ENCODE results near the gene FITM1.

FITM1 gene

DNA sequence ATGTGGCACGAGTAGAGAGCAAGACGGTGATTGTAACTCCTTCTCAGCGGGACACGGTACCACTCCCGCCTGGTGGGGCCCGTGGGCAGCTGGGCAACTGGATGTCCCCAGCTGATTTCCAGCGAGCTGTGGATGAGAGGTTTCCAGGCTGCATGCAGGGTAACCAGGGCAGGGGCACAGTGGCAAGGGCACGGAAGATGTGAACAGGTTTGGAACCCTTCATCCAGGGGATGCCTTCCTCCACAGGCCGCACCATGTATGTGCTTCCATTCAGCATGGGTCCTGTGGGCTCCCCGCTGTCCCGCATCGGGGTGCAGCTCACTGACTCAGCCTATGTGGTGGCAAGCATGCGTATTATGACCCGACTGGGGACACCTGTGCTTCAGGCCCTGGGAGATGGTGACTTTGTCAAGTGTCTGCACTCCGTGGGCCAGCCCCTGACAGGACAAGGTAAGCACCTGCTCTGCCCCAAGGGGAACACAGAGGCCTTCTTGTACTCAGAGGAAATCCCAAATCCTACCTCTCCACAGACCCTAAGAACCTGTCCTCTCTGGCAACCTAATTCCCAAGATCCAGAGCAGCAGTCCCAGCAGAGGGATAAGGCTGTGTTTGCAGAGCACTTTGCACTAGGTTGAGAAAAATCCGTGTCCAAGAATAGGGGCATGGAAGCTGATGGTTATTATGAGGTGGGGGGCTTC is 32.1 kb upstream of the FITM1 start:
- Histone ChIP-seq H4K20me1 (ENCODE audit: insufficient read depth, low read length) (no peaks in the 10 kb centered on the region), H3K4me1 (ENCODE audit: low read length) (no peaks in the 10 kb centered on the region), H3F3A (ENCODE audit: insufficient read depth, low read length) (no peaks in the 10 kb centered on the region), H3K36me3 (replicated peaks; ENCODE audit: insufficient read depth, low read length) (no peaks in the 10 kb centered on the region), H3K9me3 (replicated peaks; ENCODE audit: insufficient read depth, low read length) (no peaks in the 10 kb centered on the region), H3K4me2 (ENCODE audit: low read depth, low read length) (no peak overlapping the region), H3K79me2 (ENCODE audit: low read length) (peaks cover 5% of the 10 kb centered on the region; the same call in 1 of the 2 replicates), H3K9me2 (replicated peaks; ENCODE audit: insufficient read depth, low read length) (no peaks in the 10 kb centered on the region), H3K27ac (ENCODE audit: low read length) (no peak overlapping the region), H3K4me3 (ENCODE audit: low read length) (no peak overlapping the region), H2AFZ (ENCODE audit: low read length) (no peak overlapping the region), H3K9ac (ENCODE audit: low read length) (no peak overlapping the region), H3K27me3 (replicated peaks; ENCODE audit: insufficient read depth, low read length) (no peaks in the 10 kb centered on the region)
- TF ChIP-seq EZH2phosphoT487 (IDR thresholded peaks at IDR 0.05; ENCODE audit: low read length) (no peak), EZH2 (optimal IDR thresholded peaks at IDR 0.05; ENCODE audit: low read depth, low read length) (no peak)
- TF ChIP-seq, protein P1, sequence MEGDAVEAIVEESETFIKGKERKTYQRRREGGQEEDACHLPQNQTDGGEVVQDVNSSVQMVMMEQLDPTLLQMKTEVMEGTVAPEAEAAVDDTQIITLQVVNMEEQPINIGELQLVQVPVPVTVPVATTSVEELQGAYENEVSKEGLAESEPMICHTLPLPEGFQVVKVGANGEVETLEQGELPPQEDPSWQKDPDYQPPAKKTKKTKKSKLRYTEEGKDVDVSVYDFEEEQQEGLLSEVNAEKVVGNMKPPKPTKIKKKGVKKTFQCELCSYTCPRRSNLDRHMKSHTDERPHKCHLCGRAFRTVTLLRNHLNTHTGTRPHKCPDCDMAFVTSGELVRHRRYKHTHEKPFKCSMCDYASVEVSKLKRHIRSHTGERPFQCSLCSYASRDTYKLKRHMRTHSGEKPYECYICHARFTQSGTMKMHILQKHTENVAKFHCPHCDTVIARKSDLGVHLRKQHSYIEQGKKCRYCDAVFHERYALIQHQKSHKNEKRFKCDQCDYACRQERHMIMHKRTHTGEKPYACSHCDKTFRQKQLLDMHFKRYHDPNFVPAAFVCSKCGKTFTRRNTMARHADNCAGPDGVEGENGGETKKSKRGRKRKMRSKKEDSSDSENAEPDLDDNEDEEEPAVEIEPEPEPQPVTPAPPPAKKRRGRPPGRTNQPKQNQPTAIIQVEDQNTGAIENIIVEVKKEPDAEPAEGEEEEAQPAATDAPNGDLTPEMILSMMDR (IDR thresholded peaks at IDR 0.05; ENCODE audit: low read length): no peak
- DNase-seq: no peak

DNA sequence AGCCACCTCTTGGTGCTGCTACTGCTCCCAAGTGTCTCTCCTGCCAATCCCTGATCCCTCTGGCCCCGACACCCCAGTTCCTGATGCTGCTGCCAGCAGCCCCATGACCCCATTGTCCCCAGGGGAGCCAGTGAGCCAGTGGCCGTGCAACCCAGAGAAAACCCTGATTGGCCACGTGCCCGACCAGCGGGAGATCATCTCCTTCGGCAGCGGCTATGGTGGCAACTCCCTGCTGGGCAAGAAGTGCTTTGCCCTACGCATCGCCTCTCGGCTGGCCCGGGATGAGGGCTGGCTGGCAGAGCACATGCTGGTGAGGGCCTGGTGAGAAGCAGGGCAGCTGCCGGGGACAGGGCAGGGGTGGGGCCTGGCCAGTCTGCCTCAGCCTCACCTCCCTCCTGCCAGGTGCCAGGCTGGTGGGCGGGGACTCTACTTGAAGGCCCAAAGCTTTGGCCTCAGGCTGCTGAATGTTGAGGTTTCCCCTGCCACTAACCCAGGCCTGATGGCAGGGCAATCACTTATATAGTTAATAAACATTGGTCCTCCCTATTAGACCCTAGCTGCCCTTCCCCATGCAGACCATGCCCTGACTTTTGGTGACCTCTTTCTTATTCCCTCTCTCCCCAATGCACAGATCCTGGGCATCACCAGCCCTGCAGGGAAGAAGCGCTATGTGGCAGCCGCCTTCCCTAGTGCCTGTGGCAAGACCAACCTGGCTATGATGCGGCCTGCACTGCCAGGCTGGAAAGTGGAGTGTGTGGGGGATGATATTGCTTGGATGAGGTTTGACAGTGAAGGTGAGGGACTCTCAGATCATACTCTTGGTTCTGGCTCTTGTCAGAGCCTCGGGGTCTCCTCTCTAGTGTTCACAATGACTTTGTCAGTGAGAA is 31.3 kb upstream of the FITM1 start:
- TF ChIP-seq, protein P1 (IDR thresholded peaks at IDR 0.05; ENCODE audit: low read length): no peak
- TF ChIP-seq EZH2phosphoT487 (IDR thresholded peaks at IDR 0.05; ENCODE audit: low read length): no peak
- TF ChIP-seq EZH2 (optimal IDR thresholded peaks at IDR 0.05; ENCODE audit: low read depth, low read length): no peak
- no peaks in the 10 kb centered on the region for H3K9me3 ChIP-seq (replicated peaks; ENCODE audit: insufficient read depth, low read length)
- no peak for DNase-seq
- H3F3A ChIP-seq (ENCODE audit: insufficient read depth, low read length): no peaks in the 10 kb centered on the region
- no peaks in the 10 kb centered on the region for H3K4me1 ChIP-seq (ENCODE audit: low read length)
- H3K4me3 ChIP-seq (ENCODE audit: low read length): no peak overlapping the region
- H3K27ac ChIP-seq (ENCODE audit: low read length): no peak overlapping the region
- H3K79me2 ChIP-seq (ENCODE audit: low read length): peaks cover 5% of the 10 kb centered on the region; the same call in 1 of the 2 replicates
- no peak overlapping the region for H3K4me2 ChIP-seq (ENCODE audit: low read depth, low read length)
- no peaks in the 10 kb centered on the region for H3K27me3 ChIP-seq (replicated peaks; ENCODE audit: insufficient read depth, low read length)
- H3K36me3 ChIP-seq (replicated peaks; ENCODE audit: insufficient read depth, low read length): no peaks in the 10 kb centered on the region
- H2AFZ ChIP-seq (ENCODE audit: low read length): no peak overlapping the region
- no peaks in the 10 kb centered on the region for H4K20me1 ChIP-seq (ENCODE audit: insufficient read depth, low read length)
- H3K9me2 ChIP-seq (replicated peaks; ENCODE audit: insufficient read depth, low read length): no peaks in the 10 kb centered on the region
- H3K9ac ChIP-seq (ENCODE audit: low read length): no peak overlapping the region

DNA sequence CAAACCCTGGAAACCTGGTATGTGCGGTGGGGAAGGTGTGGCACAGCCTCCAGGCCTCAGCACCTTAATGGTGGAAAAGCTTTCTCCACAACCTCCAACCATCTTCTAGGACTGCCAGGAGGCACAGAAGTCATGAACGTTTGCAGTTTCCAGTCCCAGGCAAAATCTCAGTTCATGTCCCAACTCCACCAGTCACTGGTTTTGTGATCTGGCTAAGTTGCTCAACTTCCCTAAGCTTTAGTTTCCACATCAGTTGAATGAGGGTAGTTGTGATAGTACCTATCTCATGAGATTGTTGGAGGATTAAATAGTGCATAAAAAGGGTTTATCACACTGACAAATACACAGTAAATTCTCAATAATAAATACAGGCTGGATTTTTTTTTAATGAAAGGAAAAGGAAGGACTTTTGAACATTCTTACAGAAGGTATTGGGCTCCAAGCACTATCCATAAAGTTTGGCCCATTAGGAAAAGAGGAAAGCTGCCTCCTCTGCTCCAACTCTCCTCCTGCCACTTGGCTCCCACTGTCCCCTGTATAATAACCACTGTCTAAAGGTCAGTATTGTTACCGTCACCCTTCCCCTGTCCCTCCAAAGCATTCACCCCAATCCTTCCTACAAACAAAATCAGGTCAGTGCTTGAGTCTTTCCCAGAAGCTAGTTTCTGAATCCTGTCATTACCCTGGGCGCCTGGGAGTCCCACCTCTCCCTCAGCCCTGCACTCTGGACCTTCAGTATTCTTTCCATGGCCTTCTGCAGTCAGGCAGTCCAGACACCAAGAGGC is 30.1 kb upstream of the FITM1 start:
- DNase-seq: no peak
- no peak for TF ChIP-seq EZH2phosphoT487 (IDR thresholded peaks at IDR 0.05; ENCODE audit: low read length)
- TF ChIP-seq, protein P1 (IDR thresholded peaks at IDR 0.05; ENCODE audit: low read length): no peak
- no peak for TF ChIP-seq EZH2 (optimal IDR thresholded peaks at IDR 0.05; ENCODE audit: low read depth, low read length)
- Histone ChIP-seq H3K36me3 (replicated peaks; ENCODE audit: insufficient read depth, low read length) (no peaks in the 10 kb centered on the region), H4K20me1 (ENCODE audit: insufficient read depth, low read length) (no peaks in the 10 kb centered on the region), H3K4me2 (ENCODE audit: low read depth, low read length) (no peak overlapping the region), H3K27ac (ENCODE audit: low read length) (no peak overlapping the region), H2AFZ (ENCODE audit: low read length) (no peak overlapping the region), H3K4me1 (ENCODE audit: low read length) (no peaks in the 10 kb centered on the region), H3K9ac (ENCODE audit: low read length) (no peak overlapping the region), H3F3A (ENCODE audit: insufficient read depth, low read length) (no peaks in the 10 kb centered on the region), H3K9me2 (replicated peaks; ENCODE audit: insufficient read depth, low read length) (no peaks in the 10 kb centered on the region), H3K27me3 (replicated peaks; ENCODE audit: insufficient read depth, low read length) (no peaks in the 10 kb centered on the region), H3K79me2 (ENCODE audit: low read length) (no peaks in the 10 kb centered on the region), H3K4me3 (ENCODE audit: low read length) (no peak overlapping the region), H3K9me3 (replicated peaks; ENCODE audit: insufficient read depth, low read length) (no peaks in the 10 kb centered on the region)
